Measurements from ENCODE around the gene COL24A1. TPM values are rescaled to one million over a fixed set of nuclear protein-coding genes. Genes with fewer than 3 reads are reported as not detected.

Gene COL24A1
- total and polyA plus RNA-seq, 12 donors, result 0.04 to 2.3 (median 0.54) TPM

DNA sequence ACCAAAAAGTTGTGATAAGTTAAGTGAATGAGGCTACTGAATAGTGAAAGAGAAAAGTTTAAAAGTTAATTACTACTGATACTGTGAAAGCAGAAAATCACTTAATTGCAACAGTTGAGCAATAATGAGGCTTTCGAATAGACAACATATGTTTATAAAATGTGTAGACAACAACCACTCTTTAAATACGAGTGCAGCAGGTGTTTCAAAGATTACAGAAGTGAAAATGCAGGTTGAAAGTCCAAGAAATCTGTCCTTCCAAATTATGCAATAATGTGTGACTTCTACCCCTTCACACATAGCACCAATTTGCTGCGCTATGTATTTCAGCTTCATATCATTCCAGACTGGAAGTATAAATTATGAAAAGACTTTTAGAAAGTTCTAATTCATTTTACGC is 213.0 kb downstream of the COL24A1 start:
- H3K4me3 ChIP-seq, result no peak overlapping the region
- H3K27ac ChIP-seq, result no peak overlapping the region
- TF ChIP-seq, protein P1, sequence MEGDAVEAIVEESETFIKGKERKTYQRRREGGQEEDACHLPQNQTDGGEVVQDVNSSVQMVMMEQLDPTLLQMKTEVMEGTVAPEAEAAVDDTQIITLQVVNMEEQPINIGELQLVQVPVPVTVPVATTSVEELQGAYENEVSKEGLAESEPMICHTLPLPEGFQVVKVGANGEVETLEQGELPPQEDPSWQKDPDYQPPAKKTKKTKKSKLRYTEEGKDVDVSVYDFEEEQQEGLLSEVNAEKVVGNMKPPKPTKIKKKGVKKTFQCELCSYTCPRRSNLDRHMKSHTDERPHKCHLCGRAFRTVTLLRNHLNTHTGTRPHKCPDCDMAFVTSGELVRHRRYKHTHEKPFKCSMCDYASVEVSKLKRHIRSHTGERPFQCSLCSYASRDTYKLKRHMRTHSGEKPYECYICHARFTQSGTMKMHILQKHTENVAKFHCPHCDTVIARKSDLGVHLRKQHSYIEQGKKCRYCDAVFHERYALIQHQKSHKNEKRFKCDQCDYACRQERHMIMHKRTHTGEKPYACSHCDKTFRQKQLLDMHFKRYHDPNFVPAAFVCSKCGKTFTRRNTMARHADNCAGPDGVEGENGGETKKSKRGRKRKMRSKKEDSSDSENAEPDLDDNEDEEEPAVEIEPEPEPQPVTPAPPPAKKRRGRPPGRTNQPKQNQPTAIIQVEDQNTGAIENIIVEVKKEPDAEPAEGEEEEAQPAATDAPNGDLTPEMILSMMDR (IDR thresholded peaks at IDR 0.05), result no peak
- no peak for ATAC-seq
- H3K4me1 ChIP-seq, result no peaks in the 10 kb centered on the region
- no peaks in the 10 kb centered on the region for H3K36me3 ChIP-seq
- intact Hi-C loops (cut with DNase I), result no loop called here
- WGBS, 2 donors, result 85 to 87% methylated on average over 4 of the region's 4 CpGs
- H3K27me3 ChIP-seq, result no peaks in the 10 kb centered on the region
- no peak for DNase-seq
- H3K9me3 ChIP-seq, result peaks cover 0 to 6% (median 0%) of the 10 kb centered on the region in 11 donors

DNA sequence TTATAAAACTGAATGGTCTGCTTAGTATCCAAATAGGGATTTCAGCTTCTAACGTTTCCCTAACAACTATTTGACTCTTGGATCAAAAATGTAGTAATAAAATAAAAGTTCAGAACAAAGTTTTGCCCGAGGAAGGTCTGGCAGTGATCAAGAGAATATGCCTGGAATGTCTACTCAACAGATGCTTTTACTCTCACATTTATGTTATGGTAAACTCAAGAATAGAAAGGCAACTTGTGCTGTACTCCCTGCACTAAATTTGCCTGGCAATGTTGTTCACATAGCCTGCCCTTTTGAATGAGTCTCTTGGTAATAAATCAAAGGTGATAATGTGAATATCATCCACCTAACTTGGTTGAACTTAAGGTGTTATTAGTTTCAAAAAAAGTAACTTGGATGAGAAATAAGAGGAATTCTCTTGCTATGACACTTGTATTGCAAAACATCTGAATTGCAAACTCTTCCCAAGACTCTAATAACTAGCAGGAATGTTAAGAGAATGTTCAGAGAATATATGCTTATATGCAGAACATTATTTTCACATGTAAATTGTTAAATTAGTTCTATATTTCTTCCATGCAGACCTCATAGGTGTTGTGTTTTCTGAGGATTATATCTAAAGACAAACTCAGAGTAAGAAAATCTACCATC is 215.8 kb downstream of the COL24A1 start:
- H3K9me3 ChIP-seq, result peaks cover 0 to 5% (median 0%) of the 10 kb centered on the region in 11 donors
- DNase-seq (no peak), ATAC-seq (no peak)
- intact Hi-C loops (cut with DNase I), result no loop called here
- 38 to 58% methylated on average over 2 of the region's 2 CpGs for WGBS, 2 donors
- TF ChIP-seq, protein P1 (IDR thresholded peaks at IDR 0.05), result no peak
- no peak overlapping the region for H3K4me3 ChIP-seq
- no peaks in the 10 kb centered on the region for H3K27me3 ChIP-seq
- no peak overlapping the region for H3K27ac ChIP-seq
- H3K4me1 ChIP-seq, result no peaks in the 10 kb centered on the region
- no peaks in the 10 kb centered on the region for H3K36me3 ChIP-seq

DNA sequence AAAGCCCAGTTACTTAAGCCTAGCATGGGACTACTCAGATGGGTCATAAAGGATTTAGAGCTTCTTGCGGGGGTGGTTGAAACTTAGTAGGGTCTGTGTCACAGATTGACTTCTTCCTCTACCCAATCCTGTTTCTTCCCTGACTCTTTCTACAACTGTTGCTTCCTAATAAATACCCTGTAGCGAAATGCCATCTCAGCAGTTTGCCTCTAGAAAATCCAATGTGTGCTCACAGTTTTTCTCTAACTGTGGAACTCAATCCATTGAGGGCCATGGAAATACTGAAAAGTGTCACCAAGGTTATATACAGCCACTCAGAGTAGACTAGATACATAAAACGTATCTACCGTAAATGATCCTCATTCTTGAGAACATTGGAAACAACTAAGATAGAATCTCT is 217.7 kb downstream of the COL24A1 start:
- no peak for ATAC-seq
- DNase-seq, result no peak
- Histone ChIP-seq H3K4me3 (no peak overlapping the region), H3K27me3 (no peaks in the 10 kb centered on the region), H3K27ac (no peak overlapping the region), H3K36me3 (no peaks in the 10 kb centered on the region), H3K9me3 (no peaks in the 10 kb centered on the region), H3K4me1 (no peaks in the 10 kb centered on the region)
- 91 to 96% methylated on average over 4 of the region's 4 CpGs for WGBS, 2 donors
- intact Hi-C loops (cut with DNase I), result no loop called here
- TF ChIP-seq, protein P1 (IDR thresholded peaks at IDR 0.05), result no peak

DNA sequence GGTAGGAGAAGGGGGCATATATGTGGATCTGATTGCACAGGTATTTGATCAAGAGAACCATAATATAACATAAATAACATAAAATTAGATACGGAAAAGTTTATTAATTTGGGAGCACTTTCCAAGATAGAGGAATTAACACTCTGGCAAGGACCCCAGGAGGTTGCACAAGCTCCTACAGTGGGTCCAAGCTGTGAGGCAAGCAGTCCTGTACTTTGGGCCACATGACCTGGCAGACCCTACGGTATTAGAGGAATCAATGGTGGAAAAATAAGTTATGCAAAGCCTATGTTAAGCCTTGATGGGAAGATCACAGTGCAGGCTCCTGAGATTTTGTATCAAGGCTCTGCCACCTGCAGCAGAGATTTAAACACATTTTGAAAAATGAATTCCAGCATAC is 220.1 kb downstream of the COL24A1 start:
- intact Hi-C loops (cut with DNase I), result no loop called here
- H3K27me3 ChIP-seq, result no peaks in the 10 kb centered on the region
- H3K27ac ChIP-seq, result no peak overlapping the region
- no peak overlapping the region for H3K4me3 ChIP-seq
- no peaks in the 10 kb centered on the region for H3K36me3 ChIP-seq
- DNase-seq (peak in 1 of 2 donors; percentile 21), ATAC-seq (peak in 2 of 8 donors; percentile 71 to 75)
- no peaks in the 10 kb centered on the region for H3K9me3 ChIP-seq
- no peaks in the 10 kb centered on the region for H3K4me1 ChIP-seq
- WGBS, 2 donors, result 43 to 73% methylated on average over 2 of the region's 2 CpGs
- TF ChIP-seq, protein P1 (IDR thresholded peaks at IDR 0.05), result no peak

Data from heart right ventricle (tissue), 16 donors.